Activated CD8-positive, alpha-beta memory T cell treated with anti-CD3 and anti-CD28 coated beads for 24 hours (primary cell): Measurements from ENCODE around the gene PTGS2.

Experiments
- DNase-seq: peaks from one replicate; pipeline ENCODE4 v3.0.0-alpha.2; 2020

Gene PTGS2

GRCh38 chr1:186680245-186681061, at the start of gene PTGS2:
Gene PTGS2 (minus strand): TSS chr1:186680423. CDS start chr1:186680290, 133 bp downstream.
- peak; percentile 65 for DNase-seq

GRCh38 chr1:186722711-186723309, 42.6 kb upstream of the PTGS2 start:
- no peak for DNase-seq

GRCh38 chr1:186717286-186717685, 37.1 kb upstream of the PTGS2 start:
- no peak for DNase-seq

- DNase-seq, result no peak
These were observed 35.9 kb upstream of the PTGS2 start for GRCh38 chr1:186715887-186716809.

- DNase-seq, result no peak
These were observed 30.5 kb upstream of the PTGS2 start for GRCh38 chr1:186710696-186711095.

GRCh38 chr1:186708694-186709097, 28.5 kb upstream of the PTGS2 start:
- no peak for DNase-seq

GRCh38 chr1:186703209-186703766, 23.1 kb upstream of the PTGS2 start:
- no peak for DNase-seq

- DNase-seq, result no peak
These were observed 20.5 kb upstream of the PTGS2 start for GRCh38 chr1:186700722-186701121.

GRCh38 chr1:186699519-186699918, 19.3 kb upstream of the PTGS2 start:
- DNase-seq, result no peak

- no peak for DNase-seq
These were observed 9.7 kb upstream of the PTGS2 start for GRCh38 chr1:186689907-186690306.

GRCh38 chr1:186689376-186689775, 9.2 kb upstream of the PTGS2 start:
- no peak for DNase-seq

GRCh38 chr1:186683652-186684410, 3.6 kb upstream of the PTGS2 start:
- no peak for DNase-seq

- DNase-seq, result no peak
These were observed 2.5 kb upstream of the PTGS2 start for GRCh38 chr1:186682736-186683135.

- DNase-seq, result no peak
These were observed 1.6 kb upstream of the PTGS2 start for GRCh38 chr1:186681801-186682200.

- DNase-seq, result no peak
These were observed 898 bp upstream of the PTGS2 start for GRCh38 chr1:186681121-186681520.

GRCh38 chr1:186679924-186680244, 339 bp downstream of the PTGS2 start:
- no peak for DNase-seq

GRCh38 chr1:186678155-186678554, 2.1 kb downstream of the PTGS2 start:
- DNase-seq, result no peak

GRCh38 chr1:186672596-186672995, 7.6 kb downstream of the PTGS2 start:
- no peak for DNase-seq

- DNase-seq, result no peak
These were observed 8.1 kb downstream of the PTGS2 start for GRCh38 chr1:186672131-186672530.

- DNase-seq, result no peak
These were observed 8.9 kb downstream of the PTGS2 start for GRCh38 chr1:186671136-186671825.

- no peak for DNase-seq
These were observed 9.7 kb downstream of the PTGS2 start for GRCh38 chr1:186670297-186671135.
